ENCODE measurements around the gene HOXA3.
A peak's percentile ranks its signal among the peaks of the same experiment; 100 is the strongest.

Gene HOXA3

DNA sequence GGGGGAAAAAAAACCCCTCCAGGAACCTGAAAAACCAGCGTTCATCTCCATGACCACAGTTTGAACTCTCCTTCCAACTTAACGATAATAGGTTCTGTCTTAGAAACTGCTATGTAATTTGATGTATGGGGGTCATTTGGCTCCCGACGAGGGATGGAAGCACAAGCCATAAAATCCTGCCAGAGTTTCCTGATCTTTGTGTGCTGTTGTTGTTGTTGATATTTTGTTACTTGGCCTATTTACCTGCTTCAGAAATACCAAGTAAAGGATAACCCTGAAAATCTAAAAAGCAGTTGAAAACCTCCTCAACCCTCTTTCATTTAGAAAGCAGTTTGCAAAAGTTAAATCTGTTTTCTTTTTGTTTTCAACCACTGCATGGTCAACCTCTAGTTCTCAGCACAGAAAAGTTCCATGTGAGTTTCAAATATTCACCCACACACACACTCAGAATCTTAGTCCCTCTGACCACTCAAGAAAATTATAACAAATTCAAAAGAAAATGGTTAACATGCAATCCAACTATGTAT is 40.6 kb downstream of the HOXA3 start:
- no peak for DNase-seq

DNA sequence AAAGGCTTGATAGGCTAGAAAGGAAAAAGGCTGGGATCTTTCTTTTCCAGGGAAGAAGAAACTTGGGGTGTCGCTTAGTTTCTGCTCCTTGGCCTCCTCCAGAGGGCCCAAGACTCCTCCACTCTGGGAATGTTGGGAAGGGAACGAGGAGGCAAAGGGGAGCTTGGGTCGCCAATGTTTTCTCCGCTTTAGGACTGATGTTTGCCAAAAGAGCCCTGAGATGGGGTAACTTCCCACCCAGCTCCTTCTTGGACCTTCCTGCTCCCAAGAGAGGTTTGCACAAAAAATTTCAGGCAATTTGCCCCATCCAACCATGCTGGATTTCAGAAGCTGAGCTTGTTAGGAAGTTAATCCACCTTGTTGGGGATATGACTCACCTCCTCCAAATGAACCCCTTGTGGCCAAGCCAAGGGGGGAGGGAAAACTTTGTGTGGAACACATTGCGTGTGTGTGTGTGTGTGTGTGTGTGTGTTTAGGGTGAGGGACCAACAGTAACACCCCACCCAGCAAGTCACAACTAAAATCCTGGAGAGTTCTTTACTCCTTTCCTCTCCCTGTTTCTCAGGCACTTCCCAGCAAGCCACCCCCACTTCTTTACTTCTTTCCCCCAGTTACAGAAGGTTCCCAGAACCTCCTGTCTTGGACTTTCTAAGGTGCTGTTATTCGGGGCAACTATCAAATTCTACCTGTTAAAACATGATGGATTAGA is 41.2 kb downstream of the HOXA3 start:
- peak; percentile 91 for DNase-seq

DNA sequence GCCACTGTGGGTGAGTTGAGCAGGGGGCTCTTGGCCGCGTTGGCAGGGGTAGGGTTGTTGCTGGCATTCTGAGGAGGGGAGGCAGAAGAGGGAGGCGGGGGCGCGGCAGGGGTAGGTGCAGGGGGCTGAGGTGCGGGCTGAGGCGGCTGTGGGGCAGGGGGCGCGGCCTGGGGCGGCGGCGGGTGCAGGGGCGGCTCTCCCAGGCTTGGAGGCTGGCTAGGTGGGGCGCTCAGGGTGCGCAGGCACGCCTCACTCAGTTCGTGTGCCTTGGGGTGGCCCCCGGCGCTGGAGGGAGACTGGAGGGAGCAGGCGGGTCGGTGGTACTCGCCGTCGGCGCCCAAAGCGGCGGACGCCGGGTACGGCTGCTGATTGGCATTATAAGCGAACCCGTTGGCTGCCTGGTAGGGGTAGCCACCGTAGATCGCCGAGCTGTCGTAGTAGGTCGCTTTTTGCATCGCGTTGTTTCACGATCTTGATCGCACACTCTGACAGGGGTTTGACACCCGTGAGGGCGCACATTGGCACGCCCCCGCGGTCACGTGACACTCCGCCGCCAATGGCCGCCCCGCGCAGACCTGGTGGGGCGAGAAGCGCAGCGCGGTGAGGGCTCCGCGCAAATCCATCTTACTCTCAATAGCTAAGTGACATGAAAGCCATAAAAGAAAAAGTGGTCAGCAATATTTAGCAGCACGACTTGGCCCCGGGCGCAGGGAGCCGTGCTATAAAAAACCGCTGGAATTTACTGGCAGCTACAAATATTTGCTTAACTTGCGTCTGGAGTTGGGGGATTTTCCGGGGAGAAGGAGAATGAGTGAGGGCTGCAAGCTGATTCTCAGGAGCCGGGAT is 42.0 kb downstream of the HOXA3 start:
- peak; percentile 92 for DNase-seq

DNA sequence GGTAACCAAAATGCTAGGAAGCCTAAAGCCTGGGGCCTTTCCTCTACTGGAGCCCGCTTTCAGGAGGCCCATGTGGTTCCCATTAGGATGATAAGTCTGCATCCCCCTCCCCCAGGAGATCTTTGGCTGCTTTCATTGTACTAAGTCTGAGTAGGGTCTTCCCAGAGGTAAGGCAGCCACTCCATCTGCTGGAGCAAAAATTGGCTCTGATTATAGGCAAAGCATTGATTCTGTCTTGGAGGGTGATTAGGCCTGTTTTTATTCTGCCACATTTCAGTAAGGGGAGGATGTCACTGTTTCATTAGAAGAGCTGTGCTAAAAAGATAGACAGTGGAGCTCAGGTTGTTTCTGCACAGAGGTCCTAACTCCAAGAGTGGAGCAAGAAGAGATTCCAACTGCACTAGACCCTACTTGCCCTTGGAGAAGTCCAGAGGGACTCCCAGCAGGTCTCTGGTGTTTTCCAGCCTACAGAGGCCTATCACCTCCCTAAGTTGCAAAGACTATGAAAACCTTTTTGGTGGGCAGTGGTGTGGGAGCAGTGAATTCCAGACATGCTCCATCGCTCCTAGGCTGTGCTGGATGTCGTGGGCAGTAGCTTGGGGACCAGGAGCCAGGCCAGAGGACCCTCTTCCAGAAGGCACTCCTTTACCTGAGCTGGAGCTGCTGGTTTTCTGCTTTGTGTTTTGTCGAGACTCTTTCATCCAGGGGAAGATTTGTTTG is 42.8 kb downstream of the HOXA3 start:
- no peak for DNase-seq

DNA sequence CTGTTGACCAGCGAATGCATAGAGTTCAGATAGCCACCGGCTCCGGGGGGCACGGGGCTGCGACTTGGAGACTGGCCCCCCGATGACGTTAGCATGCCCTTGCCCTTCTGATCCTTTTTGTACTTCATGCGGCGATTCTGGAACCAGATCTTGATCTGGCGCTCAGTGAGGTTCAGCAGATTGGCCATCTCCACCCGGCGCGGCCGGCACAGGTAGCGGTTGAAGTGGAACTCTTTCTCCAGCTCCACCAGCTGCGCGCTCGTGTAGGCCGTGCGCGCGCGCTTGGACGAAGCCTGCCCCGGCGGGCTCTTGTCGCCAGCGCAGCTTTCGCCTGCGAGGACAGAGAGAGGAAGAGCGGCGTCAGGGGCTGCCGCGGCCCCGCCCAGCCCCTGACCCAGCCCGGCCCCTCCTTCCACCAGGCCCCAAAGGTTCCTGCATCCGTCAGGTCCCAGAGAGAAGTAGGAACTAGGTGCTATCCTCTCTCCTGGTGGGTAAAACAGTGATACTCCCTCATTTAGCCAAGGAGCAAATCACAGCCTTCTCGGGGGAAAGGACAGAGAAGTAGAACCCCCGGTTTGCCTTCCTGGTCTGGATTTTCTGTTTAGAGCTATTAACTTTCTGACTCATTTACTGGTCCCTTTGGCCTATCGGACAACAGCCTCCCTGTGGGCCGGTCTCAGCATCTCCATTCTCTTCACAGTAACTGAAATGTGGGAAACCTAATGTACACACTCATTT is 43.8 kb downstream of the HOXA3 start:
- DNase-seq = peak; percentile 48

DNA sequence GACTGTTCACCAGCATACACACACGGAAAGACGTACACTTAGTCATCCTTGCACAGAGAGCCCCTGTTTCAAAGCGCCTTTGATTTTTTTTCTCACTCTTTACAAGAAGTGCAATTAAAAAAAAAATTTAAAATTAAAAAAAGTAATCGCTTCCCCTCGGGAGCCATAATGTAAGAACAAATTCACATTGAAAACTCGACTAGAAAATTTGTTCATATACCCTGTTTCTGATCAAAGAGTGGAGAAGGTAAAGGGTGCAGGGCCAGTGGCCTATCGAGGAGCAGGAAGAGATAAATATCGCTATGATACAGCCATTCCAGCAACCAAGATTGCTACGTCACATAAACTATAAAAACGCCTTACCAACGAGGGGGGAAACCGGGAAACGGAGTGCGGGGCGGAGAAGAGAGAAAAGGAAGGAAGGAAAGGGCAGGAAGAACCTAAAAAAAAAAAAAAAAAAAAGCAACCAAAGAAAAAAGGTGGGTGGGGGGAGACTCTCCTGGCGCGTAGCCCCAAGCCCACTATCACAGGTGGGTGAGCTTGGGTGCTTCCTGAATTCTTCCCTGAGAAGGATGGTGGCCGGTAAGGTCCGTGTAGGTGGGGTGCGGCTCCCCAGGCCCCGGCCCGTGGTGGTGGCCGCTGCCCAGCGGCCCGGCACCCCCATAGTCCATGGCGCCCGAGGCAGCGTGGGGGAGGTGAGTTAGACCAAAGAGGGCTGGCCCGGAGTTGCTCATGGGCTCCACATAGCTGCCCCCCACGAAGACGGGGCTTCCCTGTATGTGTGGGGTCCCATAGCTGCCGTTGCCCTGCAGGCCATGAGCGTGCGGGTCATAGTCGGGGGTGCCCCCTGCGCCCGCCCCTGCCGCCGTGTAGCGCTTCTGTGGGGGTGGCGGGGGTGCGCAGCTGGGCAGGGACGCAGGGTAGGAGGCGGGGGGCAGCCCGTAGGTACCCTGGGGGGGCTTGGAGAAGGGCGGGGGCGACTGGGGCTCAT is 44.7 kb downstream of the HOXA3 start:
- no peak for DNase-seq

DNA sequence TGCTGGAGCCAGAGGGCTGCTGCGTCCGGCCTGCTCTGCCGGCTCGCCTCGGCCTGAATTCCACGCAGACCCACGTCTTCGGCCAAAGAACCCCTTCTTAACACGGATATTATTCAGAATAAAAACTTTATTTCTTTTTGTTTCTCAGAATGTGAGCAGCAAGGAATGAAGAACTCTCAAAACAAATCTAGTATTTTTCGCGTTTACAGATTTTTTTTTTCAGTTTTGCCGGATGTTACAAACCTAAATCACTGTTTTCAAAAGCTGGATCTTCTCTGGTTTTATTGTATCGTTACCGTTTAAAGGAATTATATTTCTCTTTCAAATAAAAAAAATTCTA is 45.5 kb downstream of the HOXA3 start:
- no peak for DNase-seq

DNA sequence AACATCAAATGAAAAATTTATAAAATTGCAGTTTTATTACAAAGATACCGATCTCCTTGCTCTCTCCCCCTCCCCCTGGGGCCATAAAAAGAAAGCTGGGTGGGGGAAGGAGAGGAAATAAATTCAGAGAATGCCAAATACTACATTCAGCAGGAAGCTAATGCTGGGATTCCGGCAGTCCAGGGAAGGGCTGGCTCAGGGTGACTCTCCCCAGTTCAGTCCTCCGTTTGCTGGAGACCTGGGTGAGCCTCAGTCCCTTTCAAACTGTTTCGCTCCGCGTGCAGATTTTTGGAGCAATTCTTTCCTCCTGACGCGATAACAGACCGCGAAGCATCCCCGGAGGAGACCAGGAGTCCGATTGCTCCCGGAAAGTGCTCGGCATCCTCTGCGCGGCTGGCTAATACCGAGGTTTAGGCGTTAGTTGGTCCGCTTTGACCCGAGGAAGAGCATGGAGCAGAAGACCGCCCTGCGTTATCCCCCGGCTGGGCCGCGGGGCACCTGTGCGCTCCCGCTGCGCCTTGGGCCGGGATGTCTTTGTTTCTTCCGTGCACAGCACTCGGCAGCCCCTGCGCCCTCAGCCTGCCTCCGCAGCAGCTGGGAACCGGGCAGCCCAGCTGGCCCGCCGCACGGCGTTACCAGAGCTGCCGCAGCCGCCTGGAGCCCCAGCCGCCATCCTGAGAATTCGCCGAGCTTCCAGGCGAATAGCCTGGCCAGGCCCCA is 46.0 kb downstream of the HOXA3 start:
- DNase-seq = no peak

DNA sequence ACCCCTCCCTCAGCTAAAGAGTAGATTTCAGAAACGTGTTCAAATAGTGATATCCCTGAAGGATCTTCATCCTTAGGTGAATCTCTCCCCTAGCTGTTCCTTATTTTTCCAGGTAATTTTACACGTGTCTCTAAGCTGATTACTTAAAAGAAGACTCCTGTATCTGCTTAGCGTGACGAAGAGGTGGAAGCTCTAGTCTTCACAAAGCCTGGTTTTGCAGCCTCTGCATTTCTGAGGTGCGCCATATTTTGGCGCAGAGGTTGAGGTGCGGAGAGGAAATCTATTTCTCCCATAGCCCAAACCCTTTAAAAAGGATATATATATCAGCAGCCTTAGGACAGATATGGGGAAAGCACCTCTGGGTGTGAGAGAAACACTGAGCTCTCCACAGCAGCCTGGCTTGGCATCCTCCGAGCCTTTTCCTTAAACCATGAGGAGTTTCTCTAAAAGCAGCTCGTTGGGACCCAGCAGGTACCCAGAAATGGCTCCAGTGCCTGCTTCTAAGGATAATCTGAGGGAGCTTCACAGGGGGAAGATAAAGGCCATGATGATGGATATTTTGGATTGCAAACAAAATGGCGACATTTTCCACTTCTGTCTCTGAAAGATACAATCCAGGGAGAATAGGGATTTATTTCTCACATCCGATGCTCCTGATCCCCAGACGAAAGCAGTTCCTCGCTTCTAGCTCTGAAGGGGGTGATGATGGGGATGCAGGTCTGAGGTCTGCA is 46.9 kb downstream of the HOXA3 start:
- DNase-seq = no peak

DNA sequence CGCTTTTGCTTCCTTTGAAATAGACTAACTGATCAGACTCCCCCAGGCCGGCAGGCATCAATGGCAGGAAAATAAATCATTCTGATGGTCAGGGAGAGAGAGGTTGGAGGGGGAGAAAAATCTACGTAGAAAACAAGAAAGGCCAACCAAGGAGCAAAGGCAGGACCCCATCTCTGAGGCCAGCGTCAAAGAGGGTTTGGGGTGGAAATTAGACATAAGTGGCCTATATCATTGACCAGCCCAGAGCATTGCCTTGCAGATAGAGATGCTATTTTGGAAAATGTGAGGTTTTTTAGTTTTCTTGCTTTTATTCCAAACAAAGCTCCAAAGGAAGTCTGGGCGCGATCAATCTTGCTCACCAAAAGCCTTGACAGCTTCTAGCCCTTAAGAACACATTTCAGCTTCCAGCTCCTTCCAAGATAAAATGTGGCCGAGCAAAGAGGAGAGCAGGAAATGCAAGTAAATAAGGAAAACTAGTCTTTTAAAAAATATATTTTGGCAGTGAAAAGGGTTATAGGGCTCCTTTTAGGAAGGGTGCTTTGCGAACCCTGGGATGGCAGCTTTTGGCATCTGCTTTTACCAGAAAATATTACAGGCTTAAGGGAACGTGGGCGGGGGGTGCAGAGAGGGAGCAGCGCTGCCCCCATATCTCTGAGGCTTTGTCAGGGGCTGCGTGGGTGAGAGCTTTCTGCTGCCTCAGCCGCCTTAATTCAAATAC is 47.9 kb downstream of the HOXA3 start:
- peak; percentile 63 for DNase-seq

DNA sequence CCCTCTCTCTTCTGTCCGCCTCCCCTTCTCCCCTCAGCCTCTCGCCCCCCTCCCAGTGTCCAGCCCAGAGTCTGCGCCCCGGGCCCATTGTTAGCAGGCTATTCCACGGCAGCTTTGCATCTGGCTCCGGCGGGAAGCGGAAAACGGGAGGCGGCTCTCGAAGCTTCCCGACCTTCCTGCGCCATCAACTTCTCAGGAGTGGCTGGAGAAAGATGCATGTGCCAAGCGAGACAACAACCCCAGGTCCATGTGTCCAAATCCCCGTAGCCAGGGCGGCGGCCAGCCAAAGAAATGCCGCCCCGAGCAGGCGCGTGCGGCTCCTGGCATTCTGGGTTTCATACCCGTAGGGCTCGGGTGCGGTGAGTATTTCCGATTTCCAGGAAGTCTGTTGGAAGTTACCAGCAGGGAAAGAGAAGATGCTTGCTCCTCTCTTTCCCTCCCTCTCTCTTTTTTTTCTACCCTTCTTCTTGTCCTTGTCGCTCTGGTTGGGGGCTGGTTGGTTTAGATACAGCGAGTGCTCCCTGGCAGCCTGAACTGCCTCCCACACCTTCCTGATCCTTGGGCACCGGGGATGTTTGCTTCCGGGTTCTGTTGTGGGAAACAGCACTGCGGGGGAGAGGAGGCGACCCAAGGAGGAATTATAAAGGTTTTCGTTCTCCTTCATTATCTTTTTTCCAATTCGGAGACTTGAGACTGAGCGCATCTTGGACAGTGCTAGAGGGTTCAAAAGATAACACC is 48.7 kb downstream of the HOXA3 start:
- DNase-seq = no peak

DNA sequence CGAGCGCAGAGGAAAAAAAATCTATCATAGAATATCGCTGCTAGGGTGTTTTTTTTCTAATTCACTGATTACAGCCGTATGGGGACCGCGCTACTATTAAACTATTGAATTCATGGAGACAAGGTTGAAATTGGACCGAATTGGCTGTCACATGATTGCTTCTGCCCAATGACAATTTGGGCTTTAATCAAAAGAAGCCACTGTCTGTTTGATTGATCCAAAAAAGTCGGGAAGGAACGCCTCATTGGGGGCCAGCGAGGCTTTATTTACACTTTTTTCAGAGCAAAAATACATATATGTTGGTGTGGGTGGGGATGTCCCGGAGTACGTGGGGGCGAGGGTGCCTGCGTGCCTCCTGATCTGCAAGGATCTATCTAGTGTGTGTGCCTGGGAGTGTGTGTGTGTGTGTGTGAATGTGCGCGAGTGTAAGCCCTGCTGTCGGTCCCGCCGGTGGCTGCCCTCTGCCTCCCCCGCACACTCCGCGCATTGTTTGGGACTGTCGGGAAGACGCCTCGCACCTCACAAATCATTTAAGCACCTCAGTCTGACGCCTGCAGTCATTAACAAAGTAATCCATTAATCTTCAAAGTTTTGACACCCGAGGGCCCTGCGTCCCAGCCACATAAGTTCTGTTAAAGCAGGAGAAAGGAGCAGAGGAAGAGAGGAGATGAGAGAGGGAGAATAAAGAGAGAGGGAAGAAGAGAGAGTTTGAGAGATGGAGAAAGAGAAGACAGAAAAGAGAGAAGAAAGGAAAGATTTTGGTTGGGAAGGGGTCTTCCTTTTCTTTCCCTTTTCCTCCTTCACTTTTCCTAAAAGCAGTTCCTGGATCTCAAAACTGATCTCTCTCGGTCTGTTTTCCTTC is 49.6 kb downstream of the HOXA3 start, which contains the start of gene HOXA2:
TSS of gene HOXA2 (minus strand) at position 103 of the 862 bp plus-strand sequence. CDS start 183 bp downstream, outside the sequence.
- peak; percentile 48 for DNase-seq

DNA sequence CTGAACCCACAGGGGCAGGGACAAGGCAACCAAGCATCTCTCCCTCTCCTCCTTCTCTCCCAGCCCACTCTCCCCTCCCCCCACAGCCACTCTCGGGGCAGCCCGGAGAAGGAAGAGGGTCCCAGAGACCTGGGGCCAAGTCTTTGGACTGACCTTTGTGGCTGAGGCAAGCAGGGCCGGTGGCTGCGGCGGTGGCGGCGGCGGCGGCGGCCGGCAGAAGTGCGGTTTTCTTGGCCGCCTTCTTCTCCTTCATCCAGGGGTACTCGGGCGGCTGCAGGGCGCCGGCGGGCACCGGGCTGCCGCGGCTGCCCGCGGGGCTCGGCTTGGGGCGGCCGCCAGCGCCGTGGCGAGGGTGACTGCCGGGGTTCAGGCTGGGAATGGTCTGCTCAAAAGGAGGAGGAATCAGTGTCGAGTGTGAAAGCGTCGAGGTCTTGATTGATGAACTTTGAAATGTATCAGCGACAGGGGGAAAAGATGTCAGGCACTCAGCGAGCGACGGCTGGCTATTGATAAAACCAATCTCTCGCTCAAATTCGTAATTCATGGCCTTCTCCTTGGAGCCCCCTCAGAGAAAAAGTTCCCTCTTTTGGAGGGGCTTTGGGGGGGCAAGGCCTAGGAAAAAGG is 50.3 kb downstream of the HOXA3 start:
- no peak for DNase-seq

DNA sequence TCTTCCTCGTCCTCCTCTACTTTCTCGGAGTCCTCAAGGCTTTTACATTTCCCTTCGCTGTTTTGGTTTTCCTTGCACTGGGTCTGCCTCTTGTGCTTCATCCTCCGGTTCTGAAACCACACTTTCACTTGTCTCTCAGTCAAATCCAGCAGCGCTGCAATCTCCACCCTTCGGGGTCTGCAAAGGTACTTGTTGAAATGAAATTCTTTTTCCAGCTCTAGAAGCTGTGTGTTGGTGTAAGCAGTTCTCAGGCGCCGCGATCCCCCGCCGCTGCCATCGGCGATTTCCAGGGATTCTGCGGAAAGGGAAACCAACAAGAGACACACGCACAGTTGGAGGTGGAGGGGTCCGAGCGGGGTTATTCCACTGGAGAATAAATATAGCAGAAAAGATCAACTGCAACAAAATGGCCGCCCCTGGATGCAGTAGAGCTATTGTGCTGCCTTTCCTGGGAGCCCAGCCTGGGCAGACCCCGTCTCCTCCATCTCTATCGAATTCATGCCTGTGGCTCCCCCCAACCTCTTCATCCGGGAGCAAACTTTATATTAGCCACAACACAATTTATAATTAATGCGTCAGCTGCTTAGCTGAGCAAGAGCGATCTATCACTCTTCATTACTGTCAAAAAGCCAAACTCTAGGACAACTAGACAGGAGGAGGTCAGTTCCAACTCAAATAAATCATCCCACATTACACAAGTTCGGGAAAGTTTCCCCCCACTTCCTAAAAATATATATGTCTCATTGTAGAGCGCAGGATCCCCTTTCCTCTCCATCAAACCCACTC is 51.0 kb downstream of the HOXA3 start:
- DNase-seq = peak; percentile 83

DNA sequence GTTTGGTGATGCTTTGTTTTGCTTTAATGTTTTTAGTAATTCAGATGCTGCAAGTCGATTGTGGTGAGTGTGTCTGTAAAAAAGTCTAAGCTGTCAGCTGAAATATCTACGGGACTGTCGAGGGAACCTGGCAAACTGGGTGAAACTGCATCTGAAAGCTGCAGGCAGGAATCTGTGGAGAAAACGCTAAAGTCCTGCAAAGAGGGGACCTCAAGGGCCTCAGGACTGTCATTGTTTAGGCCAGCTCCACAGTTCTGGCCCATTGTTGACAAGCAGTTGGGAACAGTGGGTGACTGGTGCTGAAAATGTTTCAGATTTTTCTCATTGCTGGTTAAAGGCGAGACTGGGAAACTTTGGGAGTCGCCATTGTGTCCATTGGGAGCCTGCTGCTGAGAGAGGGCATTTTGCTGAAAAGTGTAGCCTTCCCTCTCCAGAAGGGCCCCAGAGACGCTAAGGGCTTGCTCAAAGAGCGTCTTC is 51.7 kb downstream of the HOXA3 start:
- DNase-seq = no peak
